ENCODE measurements around the gene ZDHHC13.

Gene ZDHHC13

GRCh38 chr11:19100885-19101284, 16.1 kb upstream of the ZDHHC13 start:
- H3K4me2 ChIP-seq = no peak overlapping the region
- no peaks in the 10 kb centered on the region for H3K36me3 ChIP-seq (ENCODE audit: insufficient read depth)
- no peaks in the 10 kb centered on the region for H3K79me2 ChIP-seq (ENCODE audit: insufficient read depth, low read depth)
- H3K9ac ChIP-seq = no peak overlapping the region
- H2AFZ ChIP-seq (ENCODE audit: low read depth) = no peak overlapping the region
- H3K4me1 ChIP-seq (ENCODE audit: low read depth, poor library complexity, severe bottlenecking) = no peaks in the 10 kb centered on the region
- TF ChIP-seq CTCF (conservative IDR thresholded peaks at IDR 0.05; ENCODE audit: low read depth, low read length) = no peak
- H3K27ac ChIP-seq = no peak overlapping the region
- H3K4me3 ChIP-seq (IDR thresholded peaks at IDR 0.05; ENCODE audit: insufficient read depth, low read depth, low read length) = no peak overlapping the region
- no peaks in the 10 kb centered on the region for H3K27me3 ChIP-seq (ENCODE audit: insufficient read depth, low read depth)
- no peaks in the 10 kb centered on the region for H4K20me1 ChIP-seq (ENCODE audit: insufficient read depth)

- H3K4me1 ChIP-seq (ENCODE audit: low read depth, poor library complexity, severe bottlenecking) = no peaks in the 10 kb centered on the region
- no peak overlapping the region for H3K4me2 ChIP-seq
Observed at GRCh38 chr11:19101796-19102520, 15.0 kb upstream of the ZDHHC13 start.

GRCh38 chr11:19102521-19102900, 14.5 kb upstream of the ZDHHC13 start:
- Histone ChIP-seq H3K9ac (no peak overlapping the region), H2AFZ (ENCODE audit: low read depth) (no peak overlapping the region), H3K36me3 (ENCODE audit: insufficient read depth) (no peaks in the 10 kb centered on the region), H3K4me1 (ENCODE audit: low read depth, poor library complexity, severe bottlenecking) (no peaks in the 10 kb centered on the region), H3K27ac (no peak overlapping the region), H3K4me3 (IDR thresholded peaks at IDR 0.05; ENCODE audit: insufficient read depth, low read depth, low read length) (no peak overlapping the region), H3K79me2 (ENCODE audit: insufficient read depth, low read depth) (no peaks in the 10 kb centered on the region), H3K4me2 (no peak overlapping the region), H3K27me3 (ENCODE audit: insufficient read depth, low read depth) (no peaks in the 10 kb centered on the region), H4K20me1 (ENCODE audit: insufficient read depth) (no peaks in the 10 kb centered on the region)
- no peak for TF ChIP-seq CTCF (conservative IDR thresholded peaks at IDR 0.05; ENCODE audit: low read depth, low read length)

More at GRCh38 chr11:19101796-19102520, 15.0 kb upstream of the ZDHHC13 start:
- no peaks in the 10 kb centered on the region for H3K79me2 ChIP-seq (ENCODE audit: insufficient read depth, low read depth)
- H3K4me3 ChIP-seq (IDR thresholded peaks at IDR 0.05; ENCODE audit: insufficient read depth, low read depth, low read length) = no peak overlapping the region
- H4K20me1 ChIP-seq (ENCODE audit: insufficient read depth) = no peaks in the 10 kb centered on the region
- H3K27me3 ChIP-seq (ENCODE audit: insufficient read depth, low read depth) = no peaks in the 10 kb centered on the region
- TF ChIP-seq CTCF (conservative IDR thresholded peaks at IDR 0.05; ENCODE audit: low read depth, low read length) = no peak
- H2AFZ ChIP-seq (ENCODE audit: low read depth) = no peak overlapping the region
- H3K36me3 ChIP-seq (ENCODE audit: insufficient read depth) = no peaks in the 10 kb centered on the region
- no peak overlapping the region for H3K9ac ChIP-seq
- H3K27ac ChIP-seq = no peak overlapping the region

GRCh38 chr11:19105011-19105410, 12.0 kb upstream of the ZDHHC13 start:
- Histone ChIP-seq H3K4me1 (ENCODE audit: low read depth, poor library complexity, severe bottlenecking) (no peaks in the 10 kb centered on the region), H3K36me3 (ENCODE audit: insufficient read depth) (no peaks in the 10 kb centered on the region), H3K79me2 (ENCODE audit: insufficient read depth, low read depth) (no peaks in the 10 kb centered on the region), H3K4me2 (no peak overlapping the region), H3K9ac (no peak overlapping the region), H3K27me3 (ENCODE audit: insufficient read depth, low read depth) (no peaks in the 10 kb centered on the region), H2AFZ (ENCODE audit: low read depth) (no peak overlapping the region), H4K20me1 (ENCODE audit: insufficient read depth) (no peaks in the 10 kb centered on the region), H3K27ac (no peak overlapping the region), H3K4me3 (IDR thresholded peaks at IDR 0.05; ENCODE audit: insufficient read depth, low read depth, low read length) (no peak overlapping the region)
- no peak for TF ChIP-seq CTCF (conservative IDR thresholded peaks at IDR 0.05; ENCODE audit: low read depth, low read length)
